ENCODE results near the gene TRAF6.
"Not testable (repeated sequence)": the region's sequence is repeated elsewhere in the genome, so short reads cannot be mapped to it uniquely, and the experiment has no call there.

The TRAF6 gene

DNA sequence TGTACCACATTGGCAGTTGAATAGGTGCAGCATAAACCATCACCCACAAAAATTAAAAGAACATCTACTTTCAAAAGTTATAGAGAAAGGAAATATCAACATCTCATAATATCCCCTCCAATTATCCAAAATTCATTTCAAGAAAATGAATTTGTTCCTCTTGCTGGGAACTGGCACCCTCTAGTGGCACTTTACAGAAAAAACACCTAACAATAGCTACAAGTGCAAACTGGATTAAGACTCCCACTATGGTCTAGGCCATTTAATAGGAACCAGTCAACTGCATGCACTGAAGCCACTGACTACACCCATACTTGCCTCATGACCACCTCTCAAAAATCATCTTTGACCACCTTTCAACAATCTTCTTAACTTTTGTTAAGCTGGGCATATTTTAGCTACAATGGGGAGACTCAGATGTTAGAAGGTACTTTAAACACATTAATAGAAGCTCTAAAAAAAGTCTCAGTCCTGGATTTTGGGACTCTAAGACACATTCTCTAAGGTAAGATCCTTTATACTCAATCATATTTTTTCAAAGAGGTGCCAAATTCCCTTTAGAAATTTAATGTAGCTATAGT is 17.3 kb downstream of the TRAF6 start:
- peak; percentile 35 to 45 for DNase-seq

DNA sequence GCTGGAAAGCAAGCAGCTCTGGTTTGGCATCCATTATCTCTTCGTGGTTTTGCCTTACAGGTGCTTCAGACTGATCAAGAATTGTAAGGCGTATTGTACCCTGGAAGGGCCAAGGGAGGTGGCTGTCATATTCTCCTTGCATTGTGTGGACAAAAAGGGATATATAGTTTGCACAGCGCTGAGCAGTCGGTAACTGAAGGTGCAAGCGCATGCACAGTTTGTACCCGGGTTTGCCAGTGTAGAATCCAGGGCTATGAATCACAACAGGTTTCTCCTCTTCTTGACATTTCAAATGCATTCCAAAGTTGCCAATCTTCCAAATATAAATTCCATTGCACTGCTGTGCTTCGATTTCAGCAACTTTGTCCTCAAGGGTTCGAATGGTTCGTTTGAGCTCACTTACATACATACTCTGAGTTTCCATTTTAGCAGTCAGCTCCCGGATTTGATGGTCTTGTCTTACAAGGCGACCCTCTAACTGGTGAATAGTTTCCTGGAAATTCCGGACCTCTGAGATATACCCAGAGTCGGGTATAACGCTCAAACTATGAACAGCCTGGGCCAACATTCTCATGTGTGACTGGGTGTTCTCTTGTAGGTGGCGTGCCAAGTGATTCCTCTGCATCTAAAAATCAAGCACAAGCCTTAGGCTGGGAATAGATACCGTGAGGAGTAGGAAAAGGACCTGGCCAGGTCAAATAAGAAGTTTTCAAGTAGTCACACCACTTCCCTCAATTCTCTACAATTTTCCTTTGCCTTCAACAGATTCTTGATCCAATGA is 19.9 kb downstream of the TRAF6 start:
- no peak for DNase-seq

GRCh38 chr11:36488096-36488495 is 22.0 kb downstream of the TRAF6 start:
- no peak for DNase-seq

DNA sequence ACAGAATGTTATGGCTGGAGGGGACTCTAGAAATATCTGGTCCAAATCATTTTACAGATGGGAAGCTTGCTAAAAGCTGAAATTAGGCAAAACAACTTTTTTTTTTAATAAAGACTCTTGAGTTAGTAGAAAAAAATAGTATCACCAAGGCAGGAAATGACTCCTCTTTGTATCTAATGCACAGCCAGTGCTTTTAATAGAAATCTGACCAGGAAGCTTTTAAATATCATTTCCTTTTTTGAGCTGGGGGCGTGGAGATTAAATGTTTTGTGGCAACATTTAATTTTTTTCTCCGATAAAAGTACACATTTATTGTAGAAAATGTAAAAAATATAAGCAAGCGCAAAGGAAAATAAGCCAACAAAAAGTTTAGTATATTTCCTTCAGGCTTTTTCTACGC is 22.5 kb downstream of the TRAF6 start:
- no peak for DNase-seq

- DNase-seq: no peak
Observed at GRCh38 chr11:36485298-36486002, 24.6 kb downstream of the TRAF6 start.

GRCh38 chr11:36483042-36483441 is 27.0 kb downstream of the TRAF6 start:
- DNase-seq: not testable (repeated sequence)

DNA sequence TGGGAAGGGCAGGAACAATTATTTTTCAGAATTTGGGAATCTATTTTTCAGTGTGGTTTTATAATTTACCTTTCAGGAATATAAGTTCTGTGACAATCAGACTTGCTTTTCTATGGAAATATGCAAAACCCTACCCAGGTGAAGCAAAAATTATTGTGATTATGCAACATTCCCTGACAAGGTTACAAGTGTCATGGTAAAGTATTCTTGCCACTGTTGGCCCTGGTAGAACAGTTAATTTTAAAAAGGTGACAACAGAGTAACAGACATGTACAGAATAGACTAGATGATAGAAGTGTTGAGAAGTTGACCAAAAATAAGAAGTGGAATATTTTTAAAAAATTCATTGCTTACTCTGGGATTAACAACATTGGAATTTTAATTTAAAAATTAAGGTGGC is 29.2 kb downstream of the TRAF6 start:
- DNase-seq: no peak

DNA sequence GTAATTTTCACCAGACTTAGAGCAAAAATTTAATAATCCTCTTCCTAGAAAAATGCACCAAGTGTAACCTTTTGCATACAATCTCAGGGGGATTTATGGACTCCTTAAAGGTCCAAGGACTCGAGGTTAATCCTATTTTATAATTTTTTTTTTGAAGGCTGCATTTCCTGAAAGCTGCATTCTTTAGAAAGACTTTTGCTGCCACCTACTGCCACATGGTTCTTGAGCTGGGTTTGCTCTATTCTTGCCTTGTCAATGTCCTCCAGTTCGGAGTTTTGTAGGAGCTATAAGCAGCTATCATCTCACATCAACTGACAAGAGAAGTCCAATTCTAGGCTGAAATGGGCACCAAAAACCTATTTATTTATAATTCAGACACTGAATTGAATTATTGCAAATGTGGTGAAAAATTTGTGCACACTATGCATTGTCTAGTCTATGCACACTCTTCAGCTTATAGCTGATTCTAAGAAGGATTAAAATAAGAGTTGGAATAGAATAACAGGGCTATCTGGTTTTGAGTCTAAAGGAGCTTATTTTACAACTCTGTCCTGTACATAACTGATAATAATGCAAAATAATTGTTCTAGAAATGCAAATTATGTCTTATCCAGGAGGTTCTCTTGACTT is 31.3 kb downstream of the TRAF6 start:
- DNase-seq: peak; percentile 23 to 38

- DNase-seq: no peak
Observed at GRCh38 chr11:36475192-36475591, 34.9 kb downstream of the TRAF6 start.

- DNase-seq: no peak
Observed at GRCh38 chr11:36471577-36471976, 38.5 kb downstream of the TRAF6 start.

- DNase-seq: no peak
Observed at GRCh38 chr11:36469881-36470802, 39.9 kb downstream of the TRAF6 start.

- DNase-seq: no peak
Observed at GRCh38 chr11:36469063-36469462, 41.0 kb downstream of the TRAF6 start.

DNA sequence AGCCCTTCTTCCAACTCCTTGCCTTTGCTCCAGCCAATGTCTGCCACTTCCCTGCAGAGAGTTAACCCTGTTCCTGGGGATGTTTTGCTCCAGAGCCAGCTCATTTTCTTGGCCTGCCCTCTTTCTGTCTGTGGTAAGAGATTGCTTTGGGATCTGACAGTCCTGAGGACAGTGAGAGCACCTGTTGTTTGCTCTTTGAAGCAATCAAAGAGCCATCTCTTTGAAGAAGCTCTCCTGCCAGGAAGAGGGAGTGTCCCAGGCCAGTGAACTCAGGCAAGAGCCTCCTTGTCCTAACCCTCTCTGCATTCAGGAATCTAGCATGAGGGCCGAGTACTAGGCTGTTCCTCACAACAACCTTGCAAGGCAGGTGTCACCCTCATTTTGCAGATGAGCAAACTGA is 42.2 kb downstream of the TRAF6 start:
- no peak for DNase-seq

DNA sequence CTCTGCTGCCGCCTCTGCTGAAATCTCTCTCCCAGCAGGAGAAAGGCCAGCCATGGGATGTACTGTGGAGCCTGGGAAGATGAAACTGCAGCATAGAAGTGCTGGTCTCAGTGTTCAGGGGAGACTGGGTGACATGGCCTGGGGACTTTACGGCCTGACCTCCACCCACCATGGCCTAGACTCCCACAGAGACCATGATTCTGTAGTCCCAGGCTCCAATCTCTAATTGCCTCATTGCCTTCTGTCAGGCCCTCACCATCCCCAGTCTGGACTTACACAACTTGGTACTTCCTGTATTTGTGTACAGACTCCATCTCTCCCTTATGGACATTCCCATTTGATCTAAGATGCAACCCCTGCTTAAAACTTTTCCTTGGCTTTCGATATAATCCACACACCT is 43.1 kb downstream of the TRAF6 start:
- no peak for DNase-seq

DNA sequence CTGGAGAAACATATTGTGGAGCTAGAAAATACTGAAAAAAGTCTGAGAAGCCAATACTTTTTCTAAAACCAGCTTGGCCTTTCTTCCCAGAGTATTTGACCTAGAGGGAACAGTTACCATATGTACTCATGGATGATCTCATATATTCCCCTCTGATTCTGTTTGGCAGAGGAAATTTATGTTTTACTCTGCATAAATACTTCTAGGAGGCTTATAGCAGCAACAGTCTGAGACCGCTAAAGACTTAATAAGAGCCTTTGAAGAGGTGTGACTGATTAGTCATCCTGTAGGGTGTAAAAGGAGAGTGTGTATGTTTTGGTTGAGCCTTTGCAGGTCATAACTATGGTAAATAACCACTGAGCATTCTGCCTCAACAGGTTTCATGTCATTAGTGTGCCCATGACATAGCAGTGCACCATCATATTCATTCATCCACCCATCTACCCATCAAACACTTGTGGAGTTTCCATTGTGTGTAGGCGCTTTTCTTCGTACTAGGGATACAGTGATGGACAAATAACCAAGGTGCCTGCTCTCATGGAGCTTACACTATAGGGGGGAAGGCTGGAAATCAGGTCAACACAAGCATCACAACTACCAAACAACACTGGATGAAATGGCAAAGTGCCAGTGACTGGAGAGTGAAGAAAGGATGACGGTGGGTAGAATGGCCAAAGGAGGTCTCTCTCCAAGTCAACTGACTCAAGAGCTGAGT is 44.5 kb downstream of the TRAF6 start:
- DNase-seq: no peak

DNA sequence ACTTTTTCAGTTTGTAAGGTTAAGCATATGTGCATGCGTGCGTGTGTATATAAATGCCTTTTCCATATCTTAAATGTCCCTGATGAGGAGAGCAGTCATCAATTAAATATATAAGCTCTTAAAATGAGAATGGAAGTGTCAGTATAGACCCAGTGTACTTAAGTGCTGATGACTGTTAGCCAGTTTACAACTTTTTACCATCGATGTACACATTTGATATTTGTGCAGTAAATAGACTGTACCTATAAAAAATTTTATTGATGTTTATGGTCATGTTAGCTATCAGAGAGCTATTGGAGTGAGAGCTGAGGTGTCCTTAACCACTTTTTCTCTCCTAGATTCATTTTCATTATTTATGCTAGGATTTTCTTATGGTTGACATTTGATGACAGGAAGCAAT is 45.4 kb downstream of the TRAF6 start:
- no peak for DNase-seq

GRCh38 chr11:36463781-36464180 is 46.3 kb downstream of the TRAF6 start:
- no peak for DNase-seq

- no peak for DNase-seq
Observed at GRCh38 chr11:36462321-36462720, 47.8 kb downstream of the TRAF6 start.

DNA sequence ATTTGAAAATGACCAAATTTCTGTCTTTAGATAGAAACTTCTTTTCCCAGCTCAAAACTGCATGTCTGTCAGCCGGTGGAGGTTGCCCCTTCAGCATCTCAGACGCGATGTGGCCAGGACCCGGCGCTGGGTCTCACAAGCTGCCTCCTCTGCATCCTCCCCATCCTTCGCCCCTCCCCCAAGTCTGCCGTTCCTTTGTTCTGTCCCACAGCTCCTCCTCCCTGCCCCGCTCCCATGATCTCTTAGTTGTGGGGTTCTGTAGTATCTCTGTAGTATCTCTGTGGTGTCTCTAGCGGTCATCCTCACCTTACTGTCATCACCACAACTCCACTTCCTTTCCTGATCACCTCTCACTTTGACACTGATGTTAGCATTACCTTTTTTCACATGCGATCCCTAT is 49.9 kb downstream of the TRAF6 start:
- DNase-seq: no peak

GRCh38 chr11:36459046-36459445 is 51.0 kb downstream of the TRAF6 start:
- no peak for DNase-seq

DNA sequence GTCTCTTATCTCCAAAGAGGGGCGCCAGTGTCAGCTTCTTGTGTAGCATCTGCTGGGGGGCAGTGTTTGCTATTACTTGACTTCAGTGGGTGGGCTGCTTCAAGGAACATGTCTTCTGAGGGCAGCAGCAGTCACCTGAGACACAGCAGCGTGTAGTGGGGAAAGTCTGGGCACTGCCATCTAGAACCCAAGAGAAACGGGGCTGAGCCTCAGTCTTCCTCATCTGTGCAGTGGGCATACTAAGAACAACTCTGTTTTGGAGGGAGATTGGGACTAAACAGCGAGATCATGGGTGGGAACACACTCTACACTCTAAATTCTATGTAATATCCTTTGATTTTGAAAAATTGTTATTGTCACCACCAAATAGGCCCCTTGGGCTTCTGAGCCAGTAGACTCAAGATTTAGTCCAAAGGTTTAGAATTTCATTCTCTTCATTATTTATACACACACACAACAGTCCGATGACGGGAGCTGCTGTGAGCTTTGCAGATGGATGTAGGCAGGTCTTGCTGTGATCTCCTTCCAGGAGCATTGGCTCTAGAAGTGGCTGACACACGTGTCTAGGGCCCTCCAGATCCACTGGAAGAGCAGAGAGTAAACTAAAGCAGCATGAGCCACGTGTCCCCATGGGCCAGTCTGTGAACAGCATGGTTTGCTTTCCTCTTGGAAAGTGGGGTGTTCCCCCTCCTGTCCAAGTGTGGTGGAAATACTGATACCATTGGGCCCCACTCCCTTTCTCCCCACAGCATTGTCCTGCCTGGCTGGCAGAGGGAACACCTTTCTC is 51.8 kb downstream of the TRAF6 start:
- no peak for DNase-seq
